Subcutaneous adipose tissue (tissue), 4 donors: ENCODE measurements around the gene PIM3. TPM values are rescaled to one million over a fixed set of nuclear protein-coding genes. Genes with fewer than 3 reads are reported as not detected.

Source experiments
- total RNA-seq, 4 donors: library from RNA; depleted of rRNA; stranded (reverse); fragments of >200 nt; gene quantifications; one replicate each; pipeline ENCODE4 v1.1.0, GENCODE V29; 2016
- TF ChIP-seq, protein P1 (sequence below): fragments of 450-650 bp; IDR thresholded peaks from one replicate; pipeline ENCODE4 v1.5.1; 2016; ENCODE audit warnings: low read depth, mild to moderate bottlenecking, control low read depth, antibody characterized with exemption, moderate library complexity

The PIM3 gene
- total RNA-seq, 4 donors from 2014 or later: 25.8 to 174 (median 59.0) TPM

DNA sequence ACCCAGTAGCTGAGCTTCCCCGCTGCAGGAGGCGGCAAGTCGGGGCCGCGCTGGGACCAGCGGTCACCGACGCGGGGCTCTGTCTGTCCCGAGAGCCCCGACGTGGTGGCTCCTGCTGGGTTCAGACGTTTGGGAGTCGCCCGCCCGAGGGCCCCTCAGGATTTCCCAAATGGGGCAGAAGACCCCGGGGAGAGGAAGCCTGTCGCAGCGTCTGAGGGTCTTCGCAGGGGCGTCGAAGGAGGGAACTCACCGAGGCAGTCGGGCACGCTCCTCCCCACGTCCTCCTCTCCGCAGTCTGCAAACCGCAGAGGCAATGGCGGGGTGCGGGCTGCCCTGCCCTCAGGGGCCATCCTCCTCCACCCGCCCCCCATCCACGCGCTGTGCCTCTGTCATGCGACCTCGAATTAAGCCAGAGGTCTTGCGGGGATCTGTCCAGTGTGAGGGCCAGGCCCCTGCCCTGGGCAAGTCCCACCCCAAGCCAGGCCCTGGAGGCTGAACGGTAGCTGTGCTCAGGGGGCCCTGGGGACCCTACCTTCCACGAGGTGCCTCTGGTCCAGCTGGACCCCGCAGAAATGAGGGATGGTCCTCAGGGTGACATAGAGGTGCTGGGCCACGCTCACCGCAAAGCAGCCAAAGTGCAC is 39.5 kb downstream of the PIM3 start:
- TF ChIP-seq, protein P1, sequence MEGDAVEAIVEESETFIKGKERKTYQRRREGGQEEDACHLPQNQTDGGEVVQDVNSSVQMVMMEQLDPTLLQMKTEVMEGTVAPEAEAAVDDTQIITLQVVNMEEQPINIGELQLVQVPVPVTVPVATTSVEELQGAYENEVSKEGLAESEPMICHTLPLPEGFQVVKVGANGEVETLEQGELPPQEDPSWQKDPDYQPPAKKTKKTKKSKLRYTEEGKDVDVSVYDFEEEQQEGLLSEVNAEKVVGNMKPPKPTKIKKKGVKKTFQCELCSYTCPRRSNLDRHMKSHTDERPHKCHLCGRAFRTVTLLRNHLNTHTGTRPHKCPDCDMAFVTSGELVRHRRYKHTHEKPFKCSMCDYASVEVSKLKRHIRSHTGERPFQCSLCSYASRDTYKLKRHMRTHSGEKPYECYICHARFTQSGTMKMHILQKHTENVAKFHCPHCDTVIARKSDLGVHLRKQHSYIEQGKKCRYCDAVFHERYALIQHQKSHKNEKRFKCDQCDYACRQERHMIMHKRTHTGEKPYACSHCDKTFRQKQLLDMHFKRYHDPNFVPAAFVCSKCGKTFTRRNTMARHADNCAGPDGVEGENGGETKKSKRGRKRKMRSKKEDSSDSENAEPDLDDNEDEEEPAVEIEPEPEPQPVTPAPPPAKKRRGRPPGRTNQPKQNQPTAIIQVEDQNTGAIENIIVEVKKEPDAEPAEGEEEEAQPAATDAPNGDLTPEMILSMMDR: no peak

DNA sequence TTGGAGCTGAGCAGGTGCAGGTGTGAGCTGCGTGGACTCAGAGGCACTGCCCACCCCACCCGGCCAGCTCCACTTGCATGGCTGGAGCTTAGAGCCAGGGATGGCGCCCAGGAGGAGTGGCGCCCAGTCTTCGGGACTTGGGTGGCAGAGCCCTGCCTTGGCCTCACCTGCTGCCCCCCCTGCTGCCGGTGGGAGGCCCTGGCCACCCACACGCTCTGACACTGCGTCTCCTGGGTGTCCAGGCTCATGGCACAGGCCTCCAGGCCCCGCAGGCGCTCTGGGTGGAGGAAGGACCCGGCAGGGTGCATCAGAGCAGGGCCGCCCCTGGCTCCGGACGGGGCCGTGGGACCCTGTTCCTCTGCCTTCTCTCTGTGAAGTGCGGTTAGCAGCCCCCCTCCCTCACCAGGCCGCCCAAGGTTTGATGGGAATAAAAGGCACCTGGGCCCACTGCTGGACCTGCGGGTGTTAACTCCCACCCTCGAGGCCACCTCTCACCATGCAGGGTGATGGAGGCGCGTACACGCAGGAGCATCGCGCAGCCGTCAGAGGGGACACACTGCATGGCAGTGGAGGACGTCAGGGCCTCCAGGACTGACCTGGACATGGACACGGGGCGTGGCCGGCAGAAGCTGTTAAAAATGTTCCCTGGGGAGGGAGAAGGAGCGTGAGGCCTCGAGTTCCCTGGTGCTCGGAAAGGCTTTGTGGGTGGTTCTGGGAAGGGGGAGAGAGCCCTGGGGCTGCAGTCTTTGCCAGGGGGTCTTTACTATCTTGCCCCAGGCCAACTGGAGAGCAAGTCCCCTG is 40.2 kb downstream of the PIM3 start:
- TF ChIP-seq, protein P1: no peak

DNA sequence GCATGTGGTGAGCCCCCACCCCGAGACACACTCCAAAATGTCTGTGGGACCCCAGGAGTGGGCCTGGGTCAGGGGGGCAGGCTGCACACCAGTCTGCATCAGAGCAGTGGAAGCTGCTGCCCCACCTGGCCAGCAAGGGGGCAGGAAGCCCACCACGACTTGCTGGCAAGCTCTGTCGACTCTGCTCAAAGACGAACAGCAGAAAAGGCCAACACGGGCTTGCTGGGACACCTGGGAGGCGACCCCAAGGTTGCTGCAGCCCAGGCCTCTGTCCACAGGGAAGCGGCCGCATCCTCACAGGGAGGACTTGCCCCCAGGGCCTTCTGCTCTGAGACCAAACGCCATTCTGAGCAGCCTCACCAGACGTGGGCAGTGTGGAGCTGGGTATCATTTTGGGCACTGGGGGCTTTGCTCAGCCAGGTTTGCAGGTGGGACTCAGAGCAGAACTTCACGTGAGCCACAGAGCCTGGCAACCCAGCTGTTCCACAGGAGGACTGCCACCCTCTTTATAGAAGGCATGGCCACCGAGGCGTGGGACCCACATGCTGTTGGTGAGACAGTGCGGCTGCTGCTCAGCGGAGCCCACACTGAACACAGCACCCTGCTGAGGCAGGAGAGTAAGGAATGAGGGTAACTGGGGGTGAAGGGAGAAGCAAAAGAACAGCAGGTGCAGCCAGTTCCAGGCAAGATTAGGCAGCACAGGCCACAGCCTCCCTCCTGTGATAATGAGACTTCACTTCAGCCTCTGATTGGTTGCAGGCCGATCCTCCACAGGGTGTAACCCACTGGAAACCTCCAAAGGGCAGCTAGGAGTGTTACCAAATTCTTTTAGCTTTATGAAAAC is 41.0 kb downstream of the PIM3 start:
- TF ChIP-seq, protein P1: no peak

DNA sequence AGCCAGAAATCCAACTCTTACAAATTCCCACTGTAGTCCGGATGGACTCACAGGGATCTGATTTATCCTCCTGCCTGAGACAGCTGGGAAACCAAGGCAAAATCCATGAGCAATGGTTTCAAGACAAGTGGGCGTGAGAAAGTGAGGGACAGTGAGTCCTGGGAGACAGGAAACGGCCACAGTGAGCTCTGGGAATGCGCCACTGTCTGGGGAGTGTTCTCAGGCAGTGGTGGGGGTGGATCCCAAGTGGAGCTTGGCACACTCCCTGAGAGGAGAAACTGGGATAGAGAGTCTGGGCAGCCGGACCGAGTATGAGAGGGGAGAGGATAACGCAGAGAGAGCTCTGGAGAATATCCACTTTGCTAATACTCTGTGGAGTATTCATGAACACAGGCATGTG is 42.2 kb downstream of the PIM3 start:
- TF ChIP-seq, protein P1: no peak

DNA sequence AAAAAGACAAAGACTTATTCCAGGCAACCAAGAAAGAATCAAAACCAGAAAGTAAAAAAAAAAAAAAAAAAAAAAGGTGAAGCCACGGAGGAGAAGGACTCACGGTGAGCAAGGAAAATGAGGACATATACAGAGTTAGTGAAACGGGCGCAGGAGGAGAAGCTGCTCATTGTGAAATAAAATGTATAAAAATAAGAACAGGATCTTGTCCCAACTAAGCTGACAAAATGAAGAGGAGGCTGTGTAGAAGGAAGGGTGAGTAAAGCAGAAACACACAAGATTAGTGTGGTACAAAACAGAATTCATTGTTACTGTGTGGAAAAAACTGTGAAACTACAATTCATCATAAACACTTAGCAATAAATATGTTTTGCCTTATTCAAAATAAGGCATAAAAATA is 44.3 kb downstream of the PIM3 start:
- TF ChIP-seq, protein P1: no peak

DNA sequence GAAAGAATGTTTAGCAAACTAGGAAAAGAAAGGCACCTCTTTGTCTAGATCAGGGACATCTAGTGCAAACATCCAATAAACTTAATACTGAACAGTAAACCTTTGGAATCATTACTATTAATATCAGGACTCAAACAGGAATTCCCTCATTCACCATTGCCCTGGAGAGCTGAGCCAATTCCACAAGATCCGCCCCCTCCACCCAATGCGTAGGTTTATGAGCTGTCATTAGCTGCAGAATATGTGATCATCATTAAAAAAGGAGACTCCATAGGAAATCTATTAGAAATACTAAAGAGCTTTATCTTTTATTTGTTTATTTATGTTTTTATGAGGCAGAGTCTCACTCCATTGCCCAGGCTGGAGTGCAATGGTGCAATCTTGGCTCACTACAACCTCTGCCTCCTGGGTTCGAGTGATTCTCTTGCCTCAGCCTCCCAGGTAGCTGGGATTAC is 46.5 kb downstream of the PIM3 start:
- TF ChIP-seq, protein P1: no peak
